ENCODE measurements around the gene DOCK9.
"Not testable (repeated sequence)": the region's sequence is repeated elsewhere in the genome, so short reads cannot be mapped to it uniquely, and the experiment has no call there.

DOCK9 gene

GRCh38 chr13:98916403-98916802 is 61.5 kb downstream of the DOCK9 start:
- no peak for DNase-seq (ENCODE audit: low read depth in 2 of 2)

GRCh38 chr13:98915981-98916380 is 61.9 kb downstream of the DOCK9 start:
- DNase-seq (ENCODE audit: low read depth in 2 of 2), result no peak

- DNase-seq (ENCODE audit: low read depth in 2 of 2), result no peak
These were observed 62.3 kb downstream of the DOCK9 start for GRCh38 chr13:98915563-98915962.

GRCh38 chr13:98913741-98914140 is 64.1 kb downstream of the DOCK9 start:
- DNase-seq (ENCODE audit: low read depth in 2 of 2), result no peak

- no peak for DNase-seq (ENCODE audit: low read depth in 2 of 2)
These were observed 65.0 kb downstream of the DOCK9 start for GRCh38 chr13:98912846-98913245.

- DNase-seq (ENCODE audit: low read depth in 2 of 2), result peak in 1 of 2 donors; percentile 9
These were observed 67.3 kb downstream of the DOCK9 start for GRCh38 chr13:98910501-98910951.

- DNase-seq (ENCODE audit: low read depth in 2 of 2), result no peak
These were observed 68.8 kb downstream of the DOCK9 start for GRCh38 chr13:98909016-98909415.

GRCh38 chr13:98906746-98907502 is 70.9 kb downstream of the DOCK9 start:
- no peak for DNase-seq (ENCODE audit: low read depth in 2 of 2)

GRCh38 chr13:98905199-98905598 is 72.7 kb downstream of the DOCK9 start:
- DNase-seq (ENCODE audit: low read depth in 2 of 2), result no peak

- no peak for DNase-seq (ENCODE audit: low read depth in 2 of 2)
These were observed 77.4 kb downstream of the DOCK9 start for GRCh38 chr13:98900442-98900841.

- DNase-seq (ENCODE audit: low read depth in 2 of 2), result no peak
These were observed 80.2 kb downstream of the DOCK9 start for GRCh38 chr13:98897706-98898105.

GRCh38 chr13:98896868-98897144 is 81.1 kb downstream of the DOCK9 start:
- DNase-seq (ENCODE audit: low read depth in 2 of 2), result no peak

- DNase-seq (ENCODE audit: low read depth in 2 of 2), result no peak
These were observed 81.6 kb downstream of the DOCK9 start for GRCh38 chr13:98896083-98896867.

- DNase-seq (ENCODE audit: low read depth in 2 of 2), result not testable (repeated sequence)
These were observed 83.0 kb downstream of the DOCK9 start for GRCh38 chr13:98894814-98895213.

GRCh38 chr13:98893371-98893770 is 84.5 kb downstream of the DOCK9 start:
- no peak for DNase-seq (ENCODE audit: low read depth in 2 of 2)

- no peak for DNase-seq (ENCODE audit: low read depth in 2 of 2)
These were observed 85.0 kb downstream of the DOCK9 start for GRCh38 chr13:98892821-98893220.

- DNase-seq (ENCODE audit: low read depth in 2 of 2), result no peak
These were observed 85.8 kb downstream of the DOCK9 start for GRCh38 chr13:98892077-98892476.

- DNase-seq (ENCODE audit: low read depth in 2 of 2), result no peak
These were observed 86.9 kb downstream of the DOCK9 start for GRCh38 chr13:98890925-98891324.

- DNase-seq (ENCODE audit: low read depth in 2 of 2), result peak in 1 of 2 donors; percentile 9
These were observed 87.7 kb downstream of the DOCK9 start for GRCh38 chr13:98890186-98890585.

- no peak for DNase-seq (ENCODE audit: low read depth in 2 of 2)
These were observed 88.3 kb downstream of the DOCK9 start for GRCh38 chr13:98889419-98890085.

- no peak for DNase-seq (ENCODE audit: low read depth in 2 of 2)
These were observed 89.0 kb downstream of the DOCK9 start for GRCh38 chr13:98888890-98889279.

- no peak for DNase-seq (ENCODE audit: low read depth in 2 of 2)
These were observed 89.5 kb downstream of the DOCK9 start for GRCh38 chr13:98888222-98888889.
